GM19043 (cell line): ENCODE data around the gene HMX1.

ENCODE experiments used
- ATAC-seq: cut with Tn5 transposase; IDR thresholded peaks from one replicate; pipeline ENCODE4 v1.9.1; 2021; ENCODE audit warnings: low read depth; ENCODE audit not compliant: unreplicated experiment

The HMX1 gene

GRCh38 chr4:8846046-8846720 lies 25.5 kb downstream of the HMX1 start:
- no peak for ATAC-seq

GRCh38 chr4:8844976-8845690 lies 26.5 kb downstream of the HMX1 start:
- no peak for ATAC-seq

GRCh38 chr4:8843597-8843996 lies 28.0 kb downstream of the HMX1 start:
- ATAC-seq = no peak

- ATAC-seq = no peak
These were observed 29.0 kb downstream of the HMX1 start for GRCh38 chr4:8842614-8843013.

GRCh38 chr4:8841678-8842268 lies 29.9 kb downstream of the HMX1 start:
- no peak for ATAC-seq

GRCh38 chr4:8840816-8841455 lies 30.7 kb downstream of the HMX1 start:
- no peak for ATAC-seq

- ATAC-seq = no peak
These were observed 31.4 kb downstream of the HMX1 start for GRCh38 chr4:8840006-8840793.

- ATAC-seq = no peak
These were observed 32.6 kb downstream of the HMX1 start for GRCh38 chr4:8838961-8839431.

GRCh38 chr4:8838296-8838960 lies 33.2 kb downstream of the HMX1 start:
- no peak for ATAC-seq

- ATAC-seq = no peak
These were observed 34.3 kb downstream of the HMX1 start for GRCh38 chr4:8837181-8837841.

- no peak for ATAC-seq
These were observed 34.9 kb downstream of the HMX1 start for GRCh38 chr4:8836664-8837171.

- no peak for ATAC-seq
These were observed 35.9 kb downstream of the HMX1 start for GRCh38 chr4:8835521-8836365.

- ATAC-seq = no peak
These were observed 36.9 kb downstream of the HMX1 start for GRCh38 chr4:8834681-8835220.

GRCh38 chr4:8832113-8832915 lies 39.3 kb downstream of the HMX1 start:
- ATAC-seq = no peak

- no peak for ATAC-seq
These were observed 40.2 kb downstream of the HMX1 start for GRCh38 chr4:8831221-8832112.

- ATAC-seq = no peak
These were observed 40.9 kb downstream of the HMX1 start for GRCh38 chr4:8830611-8831200.
